SK-N-SH (cell line): Measurements from ENCODE around the gene MVB12A.

Experiments used
- CTCF ChIP-seq: fragments of 200-600 bp; sonication (generic); IDR thresholded peaks from 2 replicates; pipeline ENCODE4 v1.6.1; 2017; ENCODE audit warnings: antibody characterized with exemption, mild to moderate bottlenecking, moderate library complexity
- EP300 ChIP-seq, 2 experiments: IDR thresholded peaks; 2 replicates each; pipeline versions ENCODE4 v1.4.0 to v1.6.1; 2012; ENCODE audit warnings: borderline replicate concordance in 1 of 2, low read depth in 1 of 2, low read length in 1 of 2
- FOXJ3 ChIP-seq: sonication (generic); formaldehyde crosslinking; IDR thresholded peaks from 2 replicates; pipeline ENCODE4 v1.5.1; 2020; ENCODE audit warnings: mild to moderate bottlenecking, missing genetic modification reagents
- PBX3 ChIP-seq: IDR thresholded peaks from 2 replicates; pipeline ENCODE4; 2012
- RCOR1 ChIP-seq: fragments of 150-350 bp; IDR thresholded peaks from 2 replicates; pipeline ENCODE4 v1.6.1; 2017; ENCODE audit warnings: antibody characterized with exemption, low read length
- REST ChIP-seq: IDR thresholded peaks from 2 replicates; pipeline ENCODE4 v1.6.1; 2012; ENCODE audit warnings: mild to moderate bottlenecking, low read depth, low read length, moderate library complexity
- RFX5 ChIP-seq: IDR thresholded peaks from 2 replicates; pipeline ENCODE4 v1.6.1; 2012; ENCODE audit warnings: mild to moderate bottlenecking, improper control_type of control experiment, low read length
- SMC3 ChIP-seq: IDR thresholded peaks from 2 replicates; pipeline ENCODE4 v1.6.1; 2012; ENCODE audit warnings: low read depth, low read length, improper control_type of control experiment
- TAF1 ChIP-seq: IDR thresholded peaks from 2 replicates; pipeline ENCODE4 v1.6.1; 2012; ENCODE audit warnings: low read depth, mild to moderate bottlenecking, low read length, moderate library complexity, borderline replicate concordance
- TEAD4 ChIP-seq: IDR thresholded peaks from 2 replicates; pipeline ENCODE4 v1.4.0; 2012; ENCODE audit warnings: mild to moderate bottlenecking, borderline replicate concordance; ENCODE audit not compliant: insufficient read depth
- USF1 ChIP-seq: IDR thresholded peaks from 2 replicates; pipeline ENCODE4 v1.4.0; 2012; ENCODE audit warnings: low read depth, borderline replicate concordance
- USF2 ChIP-seq: fragments of 150-350 bp; IDR thresholded peaks from 2 replicates; pipeline ENCODE4 v1.6.1; 2017; ENCODE audit warnings: antibody characterized with exemption, low read length, low read depth, borderline replicate concordance
- YY1 ChIP-seq: IDR thresholded peaks from 2 replicates; pipeline ENCODE4 v1.4.0; 2012; ENCODE audit warnings: low read depth, mild to moderate bottlenecking

- no peak for TF ChIP-seq USF2
- no peak for TF ChIP-seq CTCF
- no peak for TF ChIP-seq YY1
- TF ChIP-seq EP300 (IDR thresholded peaks at IDR 0.05; ENCODE audit: borderline replicate concordance in 1 of 2, low read depth in 1 of 2, low read length in 1 of 2) = no peak
- no peak for TF ChIP-seq USF1
- TF ChIP-seq TAF1 = no peak
- TF ChIP-seq TEAD4 = no peak
- TF ChIP-seq RFX5 = no peak
- TF ChIP-seq FOXJ3 (CRISPR knock-in tag) = no peak
- no peak for TF ChIP-seq PBX3
- TF ChIP-seq REST = no peak
- TF ChIP-seq SMC3 = no peak
- TF ChIP-seq RCOR1 = no peak
These were observed 30.6 kb downstream of the MVB12A start for GRCh38 chr19:17450264-17451075.
